T-helper 1 cell treated with Interleukin-12 subunit alpha and Interleukin-12 subunit beta and Interleukin-4 antibody, amounts not matched to agents 30 μg/mL and 1 μg/mL, for 36 hours (primary cell): ENCODE data around the gene RPLP2.

Experiments
- H3K27ac Mint-ChIP-seq: one replicate; pipeline ENCODE4 v1.8.0; 2021; ENCODE audit warnings: mild to moderate bottlenecking, mixed read lengths
- H3K27me3 Mint-ChIP-seq: one replicate; pipeline ENCODE4 v1.8.0; 2021; ENCODE audit warnings: low read depth, mixed read lengths
- H3K36me3 Mint-ChIP-seq: one replicate; pipeline ENCODE4 v1.8.0; 2021; ENCODE audit warnings: low read depth, mixed read lengths
- H3K4me1 Mint-ChIP-seq: one replicate; pipeline ENCODE4 v1.8.0; 2021; ENCODE audit warnings: low read depth, mixed read lengths
- H3K4me3 Mint-ChIP-seq: one replicate; pipeline ENCODE4 v1.8.0; 2021; ENCODE audit warnings: mild to moderate bottlenecking, moderate library complexity, mixed read lengths
- H3K9me3 Mint-ChIP-seq: one replicate; pipeline ENCODE4 v1.8.0; 2021; ENCODE audit warnings: mixed read lengths

RPLP2 gene

GRCh38 chr11:782264-783174, 27.2 kb upstream of the RPLP2 start:
- no peak overlapping the region for H3K4me3 Mint-ChIP-seq
- H3K4me1 Mint-ChIP-seq: peaks cover 1% of the 10 kb centered on the region
- no peaks in the 10 kb centered on the region for H3K9me3 Mint-ChIP-seq
- no peaks in the 10 kb centered on the region for H3K27me3 Mint-ChIP-seq
- no peak overlapping the region for H3K27ac Mint-ChIP-seq
- H3K36me3 Mint-ChIP-seq: peaks cover 5% of the 10 kb centered on the region

GRCh38 chr11:783581-784015, 26.2 kb upstream of the RPLP2 start:
- Mint-ChIP-seq H3K4me1 (no peaks in the 10 kb centered on the region), H3K36me3 (peaks cover 5% of the 10 kb centered on the region), H3K9me3 (no peaks in the 10 kb centered on the region), H3K4me3 (no peak overlapping the region), H3K27ac (no peak overlapping the region), H3K27me3 (no peaks in the 10 kb centered on the region)

GRCh38 chr11:786235-787083, 23.3 kb upstream of the RPLP2 start:
- H3K27ac Mint-ChIP-seq: no peak overlapping the region
- H3K4me3 Mint-ChIP-seq: no peak overlapping the region
- no peaks in the 10 kb centered on the region for H3K9me3 Mint-ChIP-seq
- peaks cover 5% of the 10 kb centered on the region for H3K36me3 Mint-ChIP-seq
- no peaks in the 10 kb centered on the region for H3K27me3 Mint-ChIP-seq
- H3K4me1 Mint-ChIP-seq: no peaks in the 10 kb centered on the region

GRCh38 chr11:787084-787675, 22.6 kb upstream of the RPLP2 start:
- H3K4me3 Mint-ChIP-seq: no peak overlapping the region
- no peaks in the 10 kb centered on the region for H3K9me3 Mint-ChIP-seq
- H3K36me3 Mint-ChIP-seq: peaks cover 5% of the 10 kb centered on the region
- H3K4me1 Mint-ChIP-seq: no peaks in the 10 kb centered on the region
- H3K27ac Mint-ChIP-seq: no peak overlapping the region
- no peaks in the 10 kb centered on the region for H3K27me3 Mint-ChIP-seq

- Mint-ChIP-seq H3K4me1 (no peaks in the 10 kb centered on the region), H3K36me3 (peaks cover 5% of the 10 kb centered on the region), H3K27me3 (no peaks in the 10 kb centered on the region), H3K4me3 (no peak overlapping the region), H3K9me3 (no peaks in the 10 kb centered on the region), H3K27ac (no peak overlapping the region)
Measured at GRCh38 chr11:788009-788640, 21.6 kb upstream of the RPLP2 start.

- Mint-ChIP-seq H3K36me3 (peaks cover 3% of the 10 kb centered on the region), H3K9me3 (no peaks in the 10 kb centered on the region), H3K27me3 (no peaks in the 10 kb centered on the region), H3K4me1 (no peaks in the 10 kb centered on the region), H3K27ac (no peak overlapping the region), H3K4me3 (peak overlapping the region; percentile 21)
Measured at GRCh38 chr11:788953-789940, 20.5 kb upstream of the RPLP2 start.

- H3K36me3 Mint-ChIP-seq: peaks cover 3% of the 10 kb centered on the region
- H3K27ac Mint-ChIP-seq: no peak within 1 kb of the TSS
- peak within 1 kb of the TSS; percentile 21 for H3K4me3 Mint-ChIP-seq
- no peaks in the 10 kb centered on the region for H3K9me3 Mint-ChIP-seq
- no peaks in the 10 kb centered on the region for H3K27me3 Mint-ChIP-seq
- no peaks in the 10 kb centered on the region for H3K4me1 Mint-ChIP-seq
Measured at GRCh38 chr11:789943-790342, 19.8 kb upstream of the RPLP2 start, which contains the start of gene CEND1. Gene CEND1 (minus strand): TSS chr11:790090. CDS start chr11:788576, 1,514 bp downstream.

GRCh38 chr11:790721-791564, 18.8 kb upstream of the RPLP2 start:
- no peak overlapping the region for H3K27ac Mint-ChIP-seq

GRCh38 chr11:791658-792534, 17.9 kb upstream of the RPLP2 start:
- Mint-ChIP-seq H3K4me3 (no peak overlapping the region), H3K27me3 (no peaks in the 10 kb centered on the region), H3K36me3 (peaks cover 4% of the 10 kb centered on the region), H3K4me1 (peaks cover 6% of the 10 kb centered on the region), H3K9me3 (no peaks in the 10 kb centered on the region), H3K27ac (no peak overlapping the region)

More at GRCh38 chr11:790721-791564, 18.8 kb upstream of the RPLP2 start:
- peaks cover 3% of the 10 kb centered on the region for H3K36me3 Mint-ChIP-seq
- H3K4me1 Mint-ChIP-seq: peaks cover under 1% of the 10 kb centered on the region
- H3K4me3 Mint-ChIP-seq: no peak overlapping the region
- no peaks in the 10 kb centered on the region for H3K9me3 Mint-ChIP-seq
- no peaks in the 10 kb centered on the region for H3K27me3 Mint-ChIP-seq

GRCh38 chr11:792535-792821, 17.3 kb upstream of the RPLP2 start:
- H3K9me3 Mint-ChIP-seq: no peaks in the 10 kb centered on the region
- peaks cover 8% of the 10 kb centered on the region for H3K4me1 Mint-ChIP-seq
- peaks cover 4% of the 10 kb centered on the region for H3K36me3 Mint-ChIP-seq
- H3K27me3 Mint-ChIP-seq: no peaks in the 10 kb centered on the region
- H3K27ac Mint-ChIP-seq: no peak overlapping the region
- no peak overlapping the region for H3K4me3 Mint-ChIP-seq

GRCh38 chr11:792873-793272, 16.9 kb upstream of the RPLP2 start:
- no peak overlapping the region for H3K4me3 Mint-ChIP-seq
- H3K27me3 Mint-ChIP-seq: no peaks in the 10 kb centered on the region
- no peak overlapping the region for H3K27ac Mint-ChIP-seq
- peaks cover 4% of the 10 kb centered on the region for H3K36me3 Mint-ChIP-seq
- no peaks in the 10 kb centered on the region for H3K9me3 Mint-ChIP-seq
- H3K4me1 Mint-ChIP-seq: peaks cover 8% of the 10 kb centered on the region

GRCh38 chr11:793556-793955, 16.2 kb upstream of the RPLP2 start:
- no peak overlapping the region for H3K4me3 Mint-ChIP-seq

More at GRCh38 chr11:793556-793955, 16.2 kb upstream of the RPLP2 start:
- Mint-ChIP-seq H3K36me3 (peaks cover 4% of the 10 kb centered on the region), H3K4me1 (peaks cover 8% of the 10 kb centered on the region), H3K9me3 (no peaks in the 10 kb centered on the region), H3K27ac (peak overlapping the region; percentile 45), H3K27me3 (no peaks in the 10 kb centered on the region)
